Skin of body (tissue), 2 donors: Measurements from ENCODE around the gene TSSK6. TPM values are rescaled to one million over a fixed set of nuclear protein-coding genes. Genes with fewer than 3 reads are reported as not detected.
"Not testable (repeated sequence)": the region's sequence is repeated elsewhere in the genome, so short reads cannot be mapped to it uniquely, and the experiment has no call there.

Source experiments
- DNase-seq: peaks from one replicate; lab custom pipeline; 2025; lab: John Stamatoyannopoulos, UW
- total RNA-seq: library from RNA; depleted of rRNA; stranded (reverse); fragments of >200 nt; gene quantifications from one replicate; pipeline ENCODE4 v1.2.3, GENCODE V29; 2014

The TSSK6 gene
- total RNA-seq, 1 donor from 2014 or later: 0.39 TPM

GRCh38 chr19:19488875-19489690 lies 26.3 kb downstream of the TSSK6 start:
- DNase-seq: peak; percentile 96

- no peak for DNase-seq
These were observed 27.1 kb downstream of the TSSK6 start for GRCh38 chr19:19487950-19488874.

GRCh38 chr19:19487077-19487949 lies 28.0 kb downstream of the TSSK6 start:
- DNase-seq: no peak

GRCh38 chr19:19486343-19487076 lies 28.8 kb downstream of the TSSK6 start:
- DNase-seq: no peak

- no peak for DNase-seq
These were observed 29.4 kb downstream of the TSSK6 start for GRCh38 chr19:19485998-19486290.

- no peak for DNase-seq
These were observed 30.0 kb downstream of the TSSK6 start for GRCh38 chr19:19485161-19485997.

- DNase-seq: peak; percentile 49
These were observed 32.3 kb downstream of the TSSK6 start for GRCh38 chr19:19482809-19483596.

- DNase-seq: no peak
These were observed 34.7 kb downstream of the TSSK6 start for GRCh38 chr19:19480688-19481087.

- DNase-seq: no peak
These were observed 37.5 kb downstream of the TSSK6 start for GRCh38 chr19:19477705-19478383.

- DNase-seq: no peak
These were observed 39.2 kb downstream of the TSSK6 start for GRCh38 chr19:19475849-19476828.

GRCh38 chr19:19475015-19475765 lies 40.2 kb downstream of the TSSK6 start:
- no peak for DNase-seq

- DNase-seq: not testable (repeated sequence)
These were observed 43.2 kb downstream of the TSSK6 start for GRCh38 chr19:19472106-19472505.

GRCh38 chr19:19471682-19472081 lies 43.7 kb downstream of the TSSK6 start:
- no peak for DNase-seq

- DNase-seq: no peak
These were observed 44.8 kb downstream of the TSSK6 start for GRCh38 chr19:19470579-19470978.

GRCh38 chr19:19468424-19469050 lies 46.8 kb downstream of the TSSK6 start:
- DNase-seq: peak; percentile 7

- no peak for DNase-seq
These were observed 49.1 kb downstream of the TSSK6 start for GRCh38 chr19:19466201-19466600.
